OCI-M2 (cell line): ENCODE data around the gene PIGP.
"Not testable (repeated sequence)": the region's sequence is repeated elsewhere in the genome, so short reads cannot be mapped to it uniquely, and the experiment has no call there.

Experiments used
- DNase-seq: peaks from one replicate; lab custom pipeline; 2025; ENCODE audit not compliant: unreplicated experiment; lab: John Stamatoyannopoulos, UW

Gene PIGP

DNA sequence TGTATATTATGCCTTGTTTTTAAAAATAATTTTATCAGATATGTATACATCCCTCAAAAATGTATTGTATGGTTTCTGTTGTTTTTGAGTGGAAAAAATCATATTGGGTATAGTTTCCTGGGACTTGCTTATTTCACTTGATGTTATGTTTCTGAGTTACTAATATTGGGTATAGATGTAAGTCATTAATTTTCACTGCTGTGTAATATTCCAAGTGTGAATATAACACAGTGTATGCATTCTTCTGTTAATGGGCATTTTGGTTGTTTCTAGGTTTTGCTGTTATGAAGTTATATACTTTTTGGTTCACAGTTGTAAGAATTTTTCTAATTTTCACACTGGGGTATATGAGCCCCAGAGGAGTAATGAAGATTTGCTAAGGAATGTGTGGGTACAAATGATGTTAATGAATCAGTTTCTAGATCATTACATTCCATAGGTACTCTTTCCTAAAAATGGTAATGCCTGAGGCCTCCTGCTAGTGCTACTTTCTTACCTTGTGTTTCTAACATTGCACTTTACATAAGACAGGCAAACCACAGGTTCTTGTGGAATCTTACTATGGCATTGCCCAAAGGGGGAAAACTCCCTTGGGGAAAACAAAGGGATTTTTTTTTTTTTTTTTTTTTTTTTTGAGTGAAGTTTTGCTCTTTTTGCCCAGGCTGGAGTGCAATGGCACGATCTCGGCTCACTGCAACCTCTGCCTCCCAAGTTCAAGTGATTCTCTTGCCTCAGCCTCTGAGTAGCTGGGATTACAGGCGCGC, 3.4 kb upstream of the PIGP start:
- no peak for DNase-seq

DNA sequence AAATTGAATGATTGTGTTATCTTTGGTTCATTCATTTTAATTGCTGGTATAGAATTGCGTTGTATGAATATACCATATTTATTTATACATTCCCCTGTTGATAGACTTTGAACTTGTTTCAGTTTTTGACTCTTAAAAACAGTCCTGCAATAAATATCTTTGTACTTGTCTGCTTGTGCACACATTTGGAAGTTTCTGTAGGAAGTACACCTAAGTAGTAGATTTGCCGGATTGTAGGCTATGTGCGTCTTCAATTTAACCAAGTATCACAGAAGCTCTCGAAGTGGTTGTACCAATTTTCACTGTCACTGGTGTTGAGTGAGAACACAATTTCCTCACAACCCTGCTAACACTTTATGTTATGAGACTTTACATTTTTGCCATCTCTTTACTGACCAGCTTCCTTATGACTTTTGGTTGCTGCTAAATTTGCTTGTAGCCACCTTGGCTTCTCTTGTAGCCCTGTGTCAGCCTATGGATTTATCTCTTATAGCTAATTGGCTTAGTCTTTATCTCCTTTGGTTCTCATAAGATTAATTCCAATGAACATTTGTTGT, 2.4 kb upstream of the PIGP start:
- DNase-seq = no peak

DNA sequence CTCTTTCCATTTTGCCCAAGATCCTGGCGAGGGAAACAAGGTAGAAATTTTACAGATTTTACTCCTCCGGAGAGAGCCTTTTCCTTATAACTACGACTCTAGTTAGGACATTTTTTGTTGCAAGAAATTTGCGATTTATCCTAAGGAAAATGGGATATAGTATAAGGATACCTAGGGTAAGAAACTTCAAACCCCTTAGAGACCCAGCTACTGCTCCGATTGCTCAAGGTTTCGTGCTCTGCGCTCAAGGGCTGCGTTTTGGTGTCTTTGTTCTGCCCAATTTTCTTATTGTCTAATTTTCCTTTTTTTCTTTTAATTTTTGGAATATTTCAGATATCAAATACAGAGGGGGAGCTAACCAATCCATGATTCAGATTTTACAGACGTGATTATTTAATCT, 1.7 kb upstream of the PIGP start:
- DNase-seq = no peak

DNA sequence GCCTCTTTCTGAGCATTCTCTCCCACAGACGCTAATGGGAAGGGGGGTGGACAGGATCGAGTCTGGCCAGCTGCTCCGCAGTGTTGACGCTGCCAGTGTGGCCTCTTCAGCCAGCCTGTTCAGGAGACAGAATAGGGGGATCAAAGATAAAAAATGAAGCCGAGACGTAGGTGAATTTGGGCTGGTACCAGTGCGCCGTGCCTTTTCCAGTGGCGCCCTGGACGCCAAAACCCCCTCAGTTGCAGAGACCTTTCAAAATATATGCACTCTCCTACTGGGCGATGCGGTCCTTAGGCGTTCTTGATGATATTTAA, 1.3 kb upstream of the PIGP start:
- DNase-seq = no peak

DNA sequence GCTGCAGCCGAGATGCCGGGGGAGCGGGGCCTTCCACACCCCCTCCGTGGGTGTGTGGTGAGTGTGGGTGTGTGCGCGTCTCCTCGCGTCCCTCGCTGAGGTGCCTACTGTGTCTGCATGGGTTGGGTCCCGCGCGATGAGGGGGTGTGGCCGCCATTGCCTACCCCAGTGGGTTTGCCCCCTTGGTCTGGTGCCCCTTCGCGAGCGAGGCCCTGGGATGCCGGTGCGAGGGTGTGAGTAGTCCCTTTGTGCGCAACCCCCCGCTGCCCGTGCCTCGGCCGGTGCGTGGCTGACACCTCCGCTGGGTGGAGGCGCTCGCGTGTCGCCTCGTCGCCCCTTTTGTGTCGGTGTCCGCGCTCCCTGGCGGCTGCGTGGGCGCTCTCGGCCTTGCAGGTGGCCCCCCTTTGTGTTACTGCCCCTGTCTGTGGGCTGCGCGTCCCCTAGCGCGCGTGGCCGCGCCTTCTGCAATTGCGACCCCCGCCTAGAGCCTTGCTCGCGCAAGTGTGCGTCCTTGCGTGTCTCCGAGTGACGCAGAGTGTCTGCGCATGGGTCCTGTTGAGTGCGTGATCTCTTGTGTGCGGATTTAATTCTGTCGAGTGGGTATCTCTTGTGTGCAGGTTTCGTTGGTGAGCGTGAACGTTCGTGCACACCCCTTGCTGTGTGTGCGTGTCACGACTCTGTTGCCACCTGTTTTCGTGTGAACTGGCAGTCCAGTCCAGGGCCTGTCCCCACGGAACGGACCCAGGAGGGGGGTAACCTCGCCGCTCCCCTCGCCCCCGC, 736 bp upstream of the PIGP start:
- DNase-seq = no peak

DNA sequence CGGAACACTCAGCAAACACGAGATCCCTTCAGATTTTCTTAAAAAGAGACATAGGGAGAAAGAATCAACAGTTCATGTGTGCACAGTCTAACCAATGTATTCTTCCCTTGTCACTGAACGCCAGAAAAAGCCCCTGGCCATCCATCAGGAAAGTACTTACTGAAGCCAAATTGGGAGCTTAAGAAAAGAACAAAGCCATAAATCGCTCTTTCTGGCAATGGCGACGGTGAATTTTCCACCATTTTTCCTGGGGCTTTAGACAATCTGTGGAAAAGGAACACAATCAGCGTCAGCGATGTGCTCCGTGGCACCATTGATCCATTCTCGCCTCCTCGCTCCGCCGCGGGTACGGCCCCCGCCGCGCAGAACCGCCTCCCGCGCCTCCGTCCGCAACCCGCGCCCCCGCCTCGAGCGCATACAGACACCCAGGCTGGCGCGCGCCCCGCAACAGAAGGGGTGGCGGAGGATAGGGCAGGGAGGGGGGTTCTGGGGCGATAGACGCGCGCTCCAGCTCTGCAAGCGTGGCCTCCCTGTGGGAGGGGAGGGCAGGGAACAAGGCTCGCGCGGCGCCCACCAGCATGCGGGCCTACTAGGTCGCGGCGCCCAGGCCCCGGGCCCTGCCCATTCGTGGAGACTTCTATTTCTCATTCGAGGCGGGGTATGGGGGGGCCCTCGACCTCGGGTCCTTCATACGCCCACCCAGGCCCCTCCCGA, 440 bp downstream of the PIGP start:
- DNase-seq = no peak

DNA sequence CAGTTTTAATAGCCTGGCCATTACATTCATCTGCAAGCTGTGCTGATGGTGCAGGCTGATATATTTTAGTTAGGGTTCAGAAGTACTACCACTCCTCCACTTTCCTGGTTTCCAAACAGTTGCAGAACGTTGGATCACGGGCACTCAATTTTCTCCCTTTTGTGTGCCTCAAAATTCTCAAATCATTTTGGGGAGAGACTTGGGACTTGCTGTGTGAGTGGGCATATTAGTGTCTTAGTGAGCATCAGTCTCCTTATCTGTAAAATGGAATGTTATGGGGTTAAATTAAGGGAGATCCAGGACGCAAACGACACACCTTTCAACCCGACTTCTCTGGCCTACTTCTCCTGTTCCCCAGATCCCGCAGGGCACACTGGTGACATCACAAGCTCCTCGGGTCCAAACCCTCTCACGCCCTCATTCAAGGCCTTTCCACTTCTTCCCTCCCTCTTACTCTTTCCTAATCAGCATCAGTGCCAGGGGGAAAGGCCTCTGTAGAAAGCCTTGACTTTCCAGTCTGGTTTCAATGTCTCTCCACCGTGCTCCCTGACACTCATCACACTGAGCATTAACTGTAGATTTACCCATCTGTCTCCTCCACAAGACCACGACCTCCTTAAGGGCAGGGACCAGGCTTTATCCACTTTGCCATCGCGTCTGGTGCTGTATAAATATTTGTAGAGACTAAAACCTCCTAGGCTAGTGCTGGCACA, 1.2 kb downstream of the PIGP start:
- DNase-seq = no peak

DNA sequence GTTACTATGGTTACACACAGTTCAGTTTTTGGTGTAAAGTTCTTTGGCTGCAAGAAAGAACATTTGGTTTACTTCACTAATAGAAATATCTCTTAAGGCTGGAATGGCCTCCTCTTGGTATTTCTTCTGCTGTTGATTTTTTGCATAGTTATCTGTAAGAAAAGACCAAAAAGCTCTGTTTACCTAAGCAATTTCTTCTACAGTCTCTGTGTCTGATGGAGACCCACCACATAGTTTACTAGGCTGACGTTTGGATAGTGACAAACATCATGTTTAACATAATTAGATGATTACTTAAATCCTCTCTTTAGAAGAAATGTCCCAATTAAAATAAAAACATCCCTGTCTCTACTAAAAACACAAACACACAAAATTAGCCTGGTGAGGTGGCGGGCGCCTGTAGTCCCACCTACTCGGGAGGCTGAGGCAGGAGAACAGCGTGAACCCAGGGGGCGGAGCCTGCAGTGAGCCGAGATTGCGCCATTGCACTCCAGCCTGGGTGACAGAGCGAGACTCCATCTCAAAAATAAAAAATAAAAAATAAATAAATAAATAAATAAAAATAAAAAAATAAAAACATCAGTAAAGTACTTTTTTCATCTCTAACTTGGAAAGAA, 7.2 kb downstream of the PIGP start:
- no peak for DNase-seq

DNA sequence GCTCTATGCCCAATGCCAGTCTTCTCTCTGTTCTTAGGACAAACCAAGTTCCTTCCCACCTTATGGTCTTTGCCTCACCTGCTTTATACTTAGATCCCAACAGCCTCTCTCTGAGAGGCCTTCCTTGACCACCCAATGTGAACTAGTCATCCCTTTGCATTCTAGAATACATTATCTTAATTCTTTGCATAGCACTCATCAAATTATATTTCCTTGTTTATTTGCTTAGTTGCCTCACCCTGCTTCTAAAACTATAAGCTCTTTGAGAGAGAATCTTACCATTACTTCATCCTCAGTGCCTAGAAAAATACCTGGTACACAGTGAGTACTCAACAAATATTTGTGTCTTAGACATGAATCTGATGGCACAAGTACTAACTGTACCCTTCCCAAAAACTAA, 8.0 kb downstream of the PIGP start:
- no peak for DNase-seq

DNA sequence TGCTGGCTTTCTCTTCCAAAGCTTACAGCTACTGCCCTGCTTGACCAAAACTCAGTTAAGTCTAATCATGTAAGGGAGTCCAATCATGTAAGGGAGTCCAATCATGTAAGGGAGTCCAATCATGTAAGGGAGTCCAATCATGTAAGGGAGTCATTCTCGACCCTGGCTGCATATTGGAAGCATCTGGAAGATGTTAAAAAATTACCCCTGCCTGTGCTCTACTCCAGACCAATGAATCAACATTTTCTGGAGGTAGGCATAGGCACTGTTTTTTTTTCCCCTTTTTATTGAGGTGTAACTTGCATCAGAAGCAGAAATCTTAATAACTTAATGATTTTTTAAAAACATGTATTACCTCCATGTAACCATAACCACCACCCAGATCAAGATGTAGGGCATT, 9.4 kb downstream of the PIGP start:
- DNase-seq = no peak

DNA sequence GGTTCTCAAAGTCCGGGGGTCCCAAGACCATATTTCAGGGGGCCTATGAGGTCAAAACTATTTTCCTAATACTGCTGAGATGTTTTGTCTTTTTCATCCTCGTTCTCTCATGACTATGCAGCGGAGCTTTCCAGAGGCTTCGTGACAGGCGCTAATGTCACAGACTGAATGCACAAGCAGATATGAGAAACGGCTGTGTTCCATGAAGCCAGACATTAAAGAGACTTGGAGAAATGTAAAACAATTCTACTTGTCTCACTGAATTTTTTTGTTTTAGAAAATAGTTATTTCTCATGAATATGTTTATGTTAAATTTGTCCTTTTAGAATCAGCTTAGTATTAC, 10.3 kb downstream of the PIGP start:
- DNase-seq = no peak

DNA sequence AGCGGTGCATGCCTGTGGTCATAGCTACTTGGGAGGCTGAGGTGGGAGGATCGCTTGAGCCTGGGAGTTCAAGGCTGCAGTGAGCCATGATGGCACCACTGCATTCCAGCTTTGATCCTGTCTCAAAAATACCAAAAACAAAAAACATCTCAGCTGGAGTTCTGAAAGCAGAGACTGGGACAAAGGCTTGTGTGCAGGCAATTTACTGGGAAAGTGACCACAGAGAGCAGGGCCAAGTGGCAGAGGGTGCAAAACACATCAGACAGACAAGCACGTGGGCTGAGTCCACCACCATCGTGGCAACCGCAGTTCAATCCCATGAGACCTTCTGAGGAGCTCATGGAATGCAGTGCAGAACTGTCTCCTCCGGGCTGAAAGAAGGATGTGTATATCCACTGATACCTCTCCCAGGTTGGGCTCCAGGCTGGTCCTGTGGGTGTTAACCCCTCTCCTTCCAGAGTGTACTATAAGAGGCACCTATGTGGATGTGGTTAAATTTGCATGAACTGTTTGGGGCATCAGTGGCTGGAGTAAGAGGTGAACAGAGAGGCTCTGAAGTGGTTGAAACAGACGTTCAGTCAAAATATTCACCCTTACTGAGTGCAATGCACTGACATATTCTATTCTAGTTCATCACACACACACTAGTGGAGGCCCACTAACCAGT, 10.8 kb downstream of the PIGP start:
- DNase-seq = no peak

DNA sequence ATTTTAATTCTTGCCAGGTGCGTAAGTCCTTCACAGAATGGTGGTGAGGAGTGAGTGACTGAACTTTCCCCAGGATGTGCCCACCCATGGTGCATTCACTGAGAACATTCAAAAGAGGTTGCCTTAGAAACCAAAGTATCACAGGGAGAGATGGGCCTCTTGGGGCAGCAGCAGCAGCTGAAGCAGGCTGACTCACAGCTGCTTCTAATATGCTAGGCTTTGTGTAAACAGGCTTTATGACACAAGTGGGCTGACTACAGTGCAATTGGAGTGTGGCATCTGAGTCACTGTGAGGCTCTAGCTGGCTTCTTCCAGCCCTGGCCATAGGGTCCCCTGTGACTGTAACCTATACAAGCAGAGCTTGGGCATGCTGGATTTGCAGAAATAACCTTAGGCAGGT, 12.6 kb downstream of the PIGP start:
- no peak for DNase-seq

DNA sequence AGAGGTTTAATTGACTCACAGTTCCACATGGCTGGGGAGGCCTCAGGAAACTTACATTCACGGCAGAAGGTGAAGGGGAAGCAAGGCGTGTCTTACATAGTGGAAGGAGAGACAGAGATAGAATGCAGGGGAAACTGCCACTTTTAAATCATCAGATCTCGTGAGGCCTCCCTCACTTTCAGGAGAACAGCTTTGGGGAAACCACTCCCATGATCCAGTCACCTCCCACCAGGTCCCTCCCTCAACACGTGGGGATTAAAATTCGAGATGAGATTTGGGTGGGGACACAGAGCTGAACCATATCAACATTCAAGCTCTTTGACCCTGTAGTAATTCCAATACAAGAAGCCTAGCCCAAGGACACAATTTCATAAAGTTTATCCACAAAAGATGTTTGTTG, 13.7 kb downstream of the PIGP start:
- no peak for DNase-seq

DNA sequence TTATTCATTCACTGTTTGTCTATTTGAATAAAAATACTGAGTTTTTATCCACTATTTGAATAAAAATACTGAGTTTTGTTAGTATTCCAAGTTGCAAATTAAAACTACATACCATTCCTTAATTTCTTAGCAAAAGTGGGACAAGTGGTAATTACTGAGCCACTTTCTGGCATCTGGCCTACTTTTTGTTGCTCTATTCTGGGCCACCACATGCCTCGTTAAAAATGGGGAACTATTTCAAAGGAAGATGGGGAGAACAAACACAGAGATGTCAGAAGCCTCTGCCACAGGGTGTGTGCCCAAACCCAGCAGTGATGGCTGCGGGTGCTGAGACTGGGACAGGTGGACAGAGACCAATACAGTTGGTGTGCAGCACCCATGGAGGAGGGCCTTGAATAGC, 14.6 kb downstream of the PIGP start:
- no peak for DNase-seq

DNA sequence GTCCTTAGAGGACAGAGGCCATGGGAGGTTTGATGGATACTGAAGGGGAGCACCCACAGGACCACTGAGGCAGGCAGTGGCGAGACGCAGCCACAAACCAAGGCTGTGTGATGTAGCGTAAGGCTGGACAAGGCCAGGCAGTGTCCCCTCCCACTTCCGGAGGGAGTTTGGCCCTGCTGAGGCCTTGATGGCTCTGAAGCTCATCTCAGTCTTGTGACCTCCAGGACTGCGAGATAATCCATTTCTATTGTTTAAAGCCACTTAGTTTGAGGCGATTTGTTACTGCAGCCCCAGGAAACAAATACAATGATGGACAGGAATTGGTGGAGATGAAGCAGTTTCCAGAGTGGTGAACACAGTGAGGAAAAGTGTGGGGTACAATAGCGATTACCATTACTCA, 15.3 kb downstream of the PIGP start:
- DNase-seq = no peak

DNA sequence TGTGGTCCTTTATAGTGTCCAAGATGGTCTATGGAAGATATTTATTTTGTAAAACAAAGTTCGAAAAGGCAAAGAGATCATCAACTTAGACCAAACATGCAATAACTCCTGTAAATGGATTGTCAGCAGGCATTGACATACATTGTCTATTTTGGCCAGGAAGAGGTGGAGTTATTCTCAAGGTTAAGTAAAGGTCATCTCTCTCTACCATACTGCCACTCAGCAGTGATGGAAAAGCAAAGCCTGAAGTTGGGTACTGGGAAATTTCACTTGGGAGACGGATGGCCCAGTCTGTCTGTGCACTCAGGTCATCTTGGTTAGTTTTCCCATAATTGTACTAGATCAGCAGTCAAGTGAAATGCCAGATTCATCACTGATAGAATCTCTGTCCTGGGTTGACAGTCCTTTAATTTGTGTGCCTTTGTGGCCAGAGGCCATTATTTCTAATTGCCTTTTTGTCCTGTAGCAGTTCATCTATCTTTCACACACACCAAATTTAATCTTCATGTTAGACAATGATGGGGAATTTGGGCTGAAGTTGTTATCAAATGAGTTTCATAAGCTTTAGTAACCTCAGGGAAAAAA, 17.5 kb downstream of the PIGP start:
- no peak for DNase-seq

DNA sequence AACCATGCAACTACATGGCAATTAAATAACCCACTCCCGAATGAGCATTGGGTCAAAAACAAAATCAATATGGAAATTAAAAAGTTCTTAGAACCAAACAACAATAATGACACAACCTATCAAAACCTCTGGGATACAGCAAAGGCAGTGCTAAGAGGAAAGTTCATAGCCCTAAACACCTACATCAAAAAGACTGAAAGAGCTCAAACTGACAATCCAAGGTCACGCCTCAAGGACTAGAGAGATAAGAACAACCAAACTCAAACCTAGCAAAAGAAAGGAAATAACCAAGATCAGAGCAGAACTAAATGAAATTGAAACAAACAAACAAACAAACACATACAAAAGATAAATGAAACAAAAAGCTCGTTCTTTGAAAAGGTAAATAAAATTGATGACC, 23.1 kb downstream of the PIGP start:
- not testable (repeated sequence) for DNase-seq

DNA sequence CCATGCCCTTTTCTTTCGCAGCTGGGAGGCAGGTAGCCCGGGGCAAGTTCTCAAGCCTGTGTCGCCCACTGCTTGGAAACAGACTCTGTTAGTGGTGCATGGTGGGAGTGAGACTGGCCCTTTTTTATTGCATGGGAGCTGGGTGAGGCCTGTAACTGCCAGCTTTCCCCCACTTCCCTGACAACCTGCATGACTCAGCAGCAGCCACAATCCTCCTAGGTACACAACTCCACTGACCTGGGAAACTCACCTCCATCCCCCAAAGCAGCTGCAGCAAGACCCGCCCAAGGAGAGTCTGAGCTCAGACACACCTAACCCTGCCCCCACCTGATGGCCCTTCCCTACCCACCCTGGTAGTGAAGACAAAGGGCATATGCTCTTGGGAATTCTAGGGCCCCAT, 25.8 kb downstream of the PIGP start:
- DNase-seq = no peak

DNA sequence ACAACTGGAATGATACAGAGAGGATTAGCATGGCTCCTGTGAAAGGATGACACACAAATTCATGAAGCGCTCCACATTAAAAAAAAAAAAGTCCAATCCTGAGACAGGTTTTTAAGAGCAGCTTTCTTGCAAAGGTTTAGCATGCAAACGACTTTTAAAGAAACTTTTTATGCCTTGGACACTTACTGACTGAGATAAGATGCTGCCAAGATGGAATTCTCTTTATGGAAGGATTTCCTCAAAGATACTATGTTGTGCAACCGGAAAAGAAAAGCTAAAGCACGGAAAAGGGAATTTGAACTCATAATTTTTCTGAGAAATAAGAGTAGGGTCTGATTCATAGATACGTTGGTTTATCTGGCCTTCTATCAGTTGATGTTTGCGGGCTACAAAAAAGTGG, 27.3 kb downstream of the PIGP start:
- DNase-seq = no peak
